GM18507 (cell line): ENCODE results near the gene EFHC1.

Source experiments
- DNase-seq: peaks from one replicate; pipeline ENCODE4 v3.0.0; 2011; ENCODE audit warnings: low read depth; ENCODE audit not compliant: insufficient read length; ENCODE audit errors: extremely low spot score
- FAIRE-seq: peaks from 2 replicates; lab custom pipeline; 2011; peaks lifted over from hg19 to GRCh38; lab: Jason Lieb, UNC

Gene EFHC1

DNA sequence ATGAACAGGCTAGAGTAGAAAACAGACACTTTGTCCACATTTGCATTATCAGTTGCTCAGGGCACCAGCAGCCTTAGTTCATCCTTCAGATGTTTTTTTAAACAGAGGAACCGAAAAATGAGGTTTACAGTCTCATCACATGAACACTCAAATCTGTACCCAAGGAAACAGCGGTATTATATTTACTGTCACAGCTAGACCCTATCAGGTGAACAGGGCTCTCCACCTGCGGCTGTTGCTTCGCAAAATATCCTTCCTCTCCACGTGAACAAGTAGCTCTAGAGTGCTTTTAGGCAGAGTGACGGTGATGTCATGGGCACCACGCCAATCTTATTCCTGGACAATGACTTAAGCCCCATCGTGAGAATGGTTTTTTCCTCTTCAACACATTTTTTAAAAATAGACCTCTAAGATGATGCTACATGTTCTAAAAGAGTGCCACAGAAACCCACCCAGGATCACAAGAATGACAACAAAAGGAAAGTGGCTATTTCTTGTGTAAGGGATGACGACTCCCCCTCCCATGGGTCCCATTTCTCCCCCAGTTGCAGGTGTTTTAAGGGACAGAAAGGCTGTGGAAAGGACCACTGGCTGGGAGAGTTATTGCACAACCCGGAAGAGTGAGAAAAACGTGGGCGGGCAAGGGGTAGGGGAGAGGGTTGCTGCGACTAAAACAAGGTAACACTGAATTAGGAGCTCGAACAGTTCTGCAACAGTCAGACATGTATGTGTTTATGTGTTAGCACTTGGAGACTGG lies 77.7 kb downstream of the EFHC1 start:
- FAIRE-seq (peak; percentile 94), DNase-seq (peak; percentile 60)

DNA sequence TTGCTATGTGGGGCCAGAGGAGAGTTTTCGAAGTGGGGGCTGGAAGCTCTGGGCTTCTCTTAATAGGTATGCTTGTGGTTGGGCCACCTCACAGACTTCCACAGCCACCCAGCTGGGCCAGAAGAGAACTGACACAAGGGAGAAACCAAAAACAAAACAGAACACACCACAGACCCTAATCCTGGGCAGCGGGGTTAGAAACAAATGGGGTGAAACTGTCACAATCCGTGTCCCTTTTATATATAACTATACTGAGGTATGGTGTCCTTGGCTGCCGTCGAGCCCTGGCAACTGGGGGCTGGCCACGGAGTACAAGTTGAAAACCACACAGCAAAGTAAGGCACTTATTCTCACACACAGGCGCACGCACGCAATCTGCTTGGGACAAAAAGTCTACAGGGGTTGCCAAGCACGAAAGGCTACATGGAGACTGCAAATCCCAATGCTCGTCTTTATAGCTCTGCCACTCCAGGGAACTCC lies 78.4 kb downstream of the EFHC1 start:
- no peak for DNase-seq

DNA sequence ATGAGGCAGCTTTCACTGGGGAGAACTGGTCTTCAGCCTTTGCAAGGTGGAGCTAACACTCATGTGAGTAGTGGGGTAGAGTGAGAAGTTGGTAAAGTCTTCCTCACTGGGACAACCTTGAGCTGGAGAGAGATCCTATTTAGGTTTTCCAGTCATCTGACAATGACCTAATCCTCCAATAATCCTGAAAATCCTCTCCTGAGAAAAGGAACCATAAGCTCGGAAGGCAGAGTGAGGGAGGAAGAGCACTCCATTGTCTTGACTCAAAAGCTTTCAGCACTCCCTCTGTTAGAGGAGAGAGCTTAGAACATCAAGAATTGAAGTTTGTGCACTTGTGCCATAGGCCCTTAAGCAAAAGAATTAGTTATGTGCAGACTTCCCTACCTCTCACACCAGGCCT lies 78.9 kb downstream of the EFHC1 start:
- no peak for DNase-seq
- no peak for FAIRE-seq

More for the DNA sequence above, 78.4 kb downstream of the EFHC1 start:
- peak; percentile 78 for FAIRE-seq

DNA sequence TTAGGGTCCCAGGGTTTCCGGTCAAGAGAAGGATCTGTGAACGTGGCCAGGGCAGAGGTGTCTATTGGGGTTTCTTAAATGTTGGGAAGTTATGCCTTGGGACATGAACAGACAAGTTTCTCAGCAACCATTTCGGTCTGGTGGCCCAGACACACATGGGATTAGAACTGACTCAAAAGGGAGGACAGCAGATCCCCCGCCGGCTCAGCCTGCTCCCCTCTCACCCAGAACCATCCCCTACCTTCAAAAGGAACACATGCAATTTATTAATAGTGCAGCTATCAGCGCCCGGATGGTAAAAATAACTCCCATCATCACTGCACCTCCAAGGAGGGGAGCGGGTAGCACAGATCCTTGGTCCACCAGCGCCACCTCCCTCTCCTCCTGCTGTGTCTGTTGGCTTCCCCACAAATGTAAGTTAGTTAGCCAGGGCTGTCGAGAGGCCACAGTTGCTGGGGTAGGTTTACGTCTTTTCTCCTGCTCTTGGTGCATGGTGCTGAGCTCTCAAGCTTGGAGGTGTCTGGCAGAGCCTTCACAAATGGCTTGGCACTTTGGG lies 79.6 kb downstream of the EFHC1 start:
- DNase-seq (no peak), FAIRE-seq (no peak)

DNA sequence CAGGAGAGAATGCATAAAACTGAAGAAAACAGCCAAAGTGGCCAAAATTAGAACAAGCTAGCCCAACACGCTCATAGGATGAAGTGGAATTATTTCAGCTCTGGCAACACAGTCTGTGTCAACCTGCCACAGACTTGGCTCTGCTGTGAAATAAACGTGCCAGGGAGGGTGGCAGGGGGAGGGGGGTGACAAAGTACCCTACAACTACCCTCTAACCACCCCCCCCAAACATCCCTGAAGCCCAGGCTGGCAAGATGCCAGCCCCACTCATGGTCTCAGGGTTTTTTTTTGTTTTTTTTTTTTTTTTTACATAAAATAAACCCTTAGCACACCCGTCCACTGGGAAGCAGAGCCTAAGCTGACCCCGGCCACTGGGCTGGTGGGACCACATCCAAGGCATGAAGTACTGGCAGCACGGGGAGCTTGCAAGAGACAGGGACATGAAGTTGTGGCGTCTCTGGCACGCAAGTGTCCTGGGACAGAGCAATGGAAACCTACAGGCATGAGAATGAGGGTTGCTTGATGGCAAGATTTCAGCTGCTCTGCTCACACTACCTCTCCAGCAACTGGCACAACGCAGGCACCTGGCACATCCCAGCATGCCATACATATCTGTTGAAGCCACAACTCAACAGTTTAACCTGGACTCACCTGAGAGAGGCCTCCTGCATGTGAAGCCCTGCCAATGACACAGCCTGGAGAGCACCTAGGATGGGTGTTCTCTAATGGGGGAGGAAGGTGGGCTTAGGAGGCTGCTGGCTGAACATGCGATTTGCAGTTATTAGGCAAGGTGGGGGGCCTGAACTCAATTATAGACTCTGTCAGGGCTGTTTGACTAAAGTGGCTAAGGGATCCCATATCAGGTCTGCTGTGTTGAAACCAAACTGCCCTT lies 80.3 kb downstream of the EFHC1 start:
- FAIRE-seq (no peak), DNase-seq (no peak)

DNA sequence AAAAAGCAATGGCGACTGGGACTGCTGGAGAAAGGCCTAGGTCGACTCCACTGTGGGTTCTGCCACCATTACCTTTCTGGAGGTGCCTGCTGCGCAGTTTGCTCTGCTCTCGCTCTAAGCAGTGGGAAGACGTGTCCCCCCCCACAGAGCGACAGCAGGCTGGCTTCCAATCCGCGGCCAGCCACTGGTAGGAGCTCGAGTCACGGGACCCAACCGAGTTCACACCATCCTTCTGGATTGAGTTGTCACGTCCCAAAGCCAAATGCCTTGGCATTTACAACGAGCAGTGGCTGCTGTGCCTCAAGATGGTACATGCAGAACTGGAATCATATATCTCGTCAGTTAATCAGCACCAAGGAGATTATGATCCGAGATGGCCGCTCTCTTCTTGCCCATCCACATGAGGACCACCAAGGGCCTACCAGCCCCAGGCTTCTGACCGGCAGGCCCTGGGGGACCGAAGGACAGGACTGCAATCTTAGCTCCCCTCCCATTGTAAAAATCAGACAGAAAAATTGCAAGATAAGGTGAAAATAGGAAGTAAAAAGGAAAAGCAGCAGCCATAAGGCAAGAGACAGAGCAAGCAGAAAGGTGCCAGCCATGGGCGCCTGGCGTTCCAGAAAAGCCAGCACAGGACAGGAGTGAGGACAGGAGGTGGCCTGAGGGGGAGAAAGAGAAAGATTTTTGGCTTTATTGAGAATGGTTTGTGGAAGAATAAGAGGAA lies 82.3 kb downstream of the EFHC1 start:
- DNase-seq (no peak), FAIRE-seq (no peak)

DNA sequence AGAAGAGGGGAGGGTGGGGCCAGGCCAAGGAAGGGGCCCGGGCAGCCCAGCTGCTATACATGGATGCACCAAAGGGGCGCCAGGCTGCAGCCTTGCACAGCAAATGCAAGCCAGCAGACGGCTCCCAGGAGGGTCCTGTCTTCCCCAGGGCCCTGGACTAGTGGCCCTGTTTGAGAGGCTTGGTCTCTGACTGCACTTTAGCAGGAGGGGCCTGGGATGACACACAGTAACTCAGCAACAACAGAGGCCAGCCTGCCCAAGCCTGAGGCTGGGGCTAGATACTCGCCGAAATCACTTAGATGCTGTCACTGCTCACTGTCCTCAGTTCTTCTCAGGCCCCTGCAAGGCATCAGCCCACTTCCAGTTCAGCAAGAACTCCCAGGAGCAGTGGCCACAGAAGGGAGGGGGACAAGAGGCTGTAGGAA lies 83.2 kb downstream of the EFHC1 start:
- FAIRE-seq: no peak

DNA sequence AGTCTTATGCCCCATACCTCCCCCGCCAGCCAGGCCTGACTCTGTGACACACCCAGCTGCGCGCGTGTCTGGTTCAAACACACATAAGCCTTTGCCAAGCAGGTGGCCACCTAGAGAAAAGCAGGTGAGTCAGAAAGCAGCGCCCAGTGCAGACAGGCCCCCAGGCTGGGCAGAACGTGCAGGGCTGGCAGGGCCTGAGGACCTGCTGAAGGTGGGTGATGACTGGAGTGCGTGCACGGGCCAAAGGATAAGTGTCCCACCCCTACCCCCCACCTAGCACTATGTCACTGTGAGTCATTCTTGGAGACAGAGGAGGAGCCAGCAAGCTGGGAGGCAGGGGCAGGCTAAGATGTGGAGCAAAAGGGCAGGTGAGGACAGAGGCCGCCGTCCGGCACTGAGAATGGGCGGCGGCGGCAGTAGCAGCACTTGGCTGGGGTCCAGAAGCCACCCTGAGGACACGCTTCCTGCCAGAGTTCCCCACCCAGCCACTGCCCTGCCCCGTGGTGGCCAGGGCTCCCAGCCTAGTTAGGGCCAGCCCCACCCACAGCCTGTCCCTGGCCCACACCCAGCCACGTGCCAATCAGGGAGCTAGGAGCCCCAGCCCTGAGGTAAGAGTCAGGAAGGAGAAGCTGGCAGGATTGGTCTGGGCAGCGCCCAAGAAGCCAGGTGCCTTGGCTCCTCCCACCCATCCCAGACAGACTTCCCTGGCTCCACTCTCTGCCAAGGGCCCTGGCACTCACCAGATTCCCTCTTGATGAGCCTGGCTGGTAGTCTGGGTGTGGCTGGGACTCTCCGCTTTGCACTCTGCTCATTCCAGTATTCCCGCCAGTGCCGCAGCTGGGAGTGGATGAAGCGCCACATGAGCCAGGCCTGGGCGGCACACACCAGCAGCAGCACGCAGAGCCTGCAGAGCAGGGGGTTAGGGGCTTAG lies 84.0 kb downstream of the EFHC1 start:
- no peak for FAIRE-seq
- no peak for DNase-seq

More for the DNA sequence above, 83.2 kb downstream of the EFHC1 start:
- no peak for DNase-seq

DNA sequence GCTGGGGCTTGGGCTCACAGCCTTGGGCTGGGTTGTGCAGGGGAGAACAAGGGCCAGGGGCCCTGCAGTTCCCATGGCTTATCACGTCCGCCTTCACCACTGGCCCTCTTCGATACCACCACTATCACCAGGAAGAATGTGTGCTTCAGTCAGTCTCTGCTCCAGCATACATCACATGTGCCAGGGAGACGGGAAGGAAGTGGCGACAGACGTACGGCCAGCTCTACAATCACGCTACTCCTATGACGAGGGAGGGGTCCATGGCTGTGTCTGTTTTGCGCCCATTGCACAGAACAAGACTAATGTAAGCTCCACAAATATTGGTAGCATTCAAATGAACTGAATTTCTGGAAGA lies 84.6 kb downstream of the EFHC1 start:
- FAIRE-seq (no peak), DNase-seq (no peak)

DNA sequence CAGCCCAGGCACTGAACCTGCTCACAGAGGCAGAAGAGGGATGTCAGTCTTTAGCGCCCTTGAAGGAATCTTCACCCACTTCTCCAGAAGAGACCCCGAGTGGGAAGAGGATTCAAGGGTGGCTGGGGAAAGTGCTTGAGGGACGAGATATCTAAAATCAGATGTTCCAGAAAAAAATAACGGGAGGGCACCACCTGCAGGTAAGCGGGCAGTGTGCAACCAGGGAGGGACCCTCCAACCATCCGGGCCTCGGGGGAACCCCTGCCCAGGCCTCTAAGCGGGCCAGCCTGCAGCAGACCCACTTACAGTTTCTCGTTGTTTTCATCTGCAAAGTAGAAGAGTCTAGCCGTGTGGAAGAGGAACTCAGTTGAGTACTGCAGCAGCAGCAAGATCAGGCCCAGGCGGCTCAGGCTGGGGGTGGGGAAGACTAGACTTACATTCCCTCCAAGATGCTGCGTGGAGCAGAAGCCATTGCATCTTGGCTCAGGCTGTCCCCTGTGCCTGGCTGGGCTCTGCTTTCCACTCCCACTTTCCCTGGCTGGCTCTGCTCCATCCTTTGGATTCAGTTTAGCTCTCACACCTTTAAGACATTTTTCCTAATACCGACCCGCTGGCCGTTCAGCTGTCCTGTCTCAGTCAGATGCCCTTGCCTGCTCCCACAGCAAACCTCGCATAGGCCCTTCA lies 85.7 kb downstream of the EFHC1 start:
- no peak for FAIRE-seq

DNA sequence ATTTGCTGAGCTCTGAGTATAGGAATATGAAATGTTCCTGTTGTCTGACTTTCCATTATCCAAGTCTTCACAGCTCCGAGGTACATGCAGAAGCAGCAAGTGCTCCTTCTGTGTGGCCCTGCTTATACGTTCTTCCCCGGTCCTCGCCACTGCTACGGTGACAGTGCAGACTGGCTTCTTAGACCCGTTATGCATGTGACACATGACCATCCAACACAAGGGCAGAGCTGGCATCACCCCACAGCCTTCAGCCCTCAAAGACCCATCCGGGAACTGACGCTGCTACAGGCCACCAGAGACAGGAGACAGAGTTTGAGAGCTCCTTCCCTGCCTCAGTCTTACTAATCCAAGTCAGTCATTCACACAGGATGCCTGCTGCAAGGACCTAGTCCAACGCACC lies 86.3 kb downstream of the EFHC1 start:
- no peak for FAIRE-seq
- DNase-seq: no peak

More for the DNA sequence above, 85.7 kb downstream of the EFHC1 start:
- no peak for DNase-seq

DNA sequence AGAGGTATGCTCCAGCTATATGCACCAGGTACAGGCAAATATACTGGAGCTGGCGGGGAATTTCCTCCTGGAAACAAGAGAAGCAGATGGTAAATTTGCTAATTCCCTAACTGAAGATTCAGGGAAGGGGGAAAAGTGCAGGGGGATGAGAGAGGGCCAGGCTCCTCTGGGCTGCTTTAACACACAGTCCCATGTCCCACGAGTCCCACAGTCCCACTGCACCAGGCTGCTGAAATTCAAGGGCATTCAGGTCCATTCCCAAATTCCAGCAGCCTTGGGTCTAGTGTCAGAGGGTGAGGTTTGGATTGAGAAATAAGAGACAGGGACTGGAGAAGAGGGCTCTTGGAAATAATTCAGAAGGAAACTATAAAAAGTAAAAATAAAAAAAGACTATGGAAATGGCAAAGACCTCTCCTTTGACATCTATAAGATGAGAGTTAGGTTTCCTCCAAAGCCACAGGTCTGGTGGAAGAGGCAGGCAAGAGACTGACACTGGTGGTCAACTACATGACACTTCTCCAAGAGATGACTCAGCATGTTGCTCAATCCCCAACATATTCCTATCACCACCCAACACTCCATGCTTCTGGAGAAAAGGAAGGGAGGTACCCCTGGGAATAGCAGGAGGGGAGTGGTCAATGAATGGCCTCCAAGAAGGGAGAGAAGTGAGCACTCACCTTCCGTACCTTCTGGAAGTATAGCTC lies 87.6 kb downstream of the EFHC1 start:
- no peak for DNase-seq
- no peak for FAIRE-seq

DNA sequence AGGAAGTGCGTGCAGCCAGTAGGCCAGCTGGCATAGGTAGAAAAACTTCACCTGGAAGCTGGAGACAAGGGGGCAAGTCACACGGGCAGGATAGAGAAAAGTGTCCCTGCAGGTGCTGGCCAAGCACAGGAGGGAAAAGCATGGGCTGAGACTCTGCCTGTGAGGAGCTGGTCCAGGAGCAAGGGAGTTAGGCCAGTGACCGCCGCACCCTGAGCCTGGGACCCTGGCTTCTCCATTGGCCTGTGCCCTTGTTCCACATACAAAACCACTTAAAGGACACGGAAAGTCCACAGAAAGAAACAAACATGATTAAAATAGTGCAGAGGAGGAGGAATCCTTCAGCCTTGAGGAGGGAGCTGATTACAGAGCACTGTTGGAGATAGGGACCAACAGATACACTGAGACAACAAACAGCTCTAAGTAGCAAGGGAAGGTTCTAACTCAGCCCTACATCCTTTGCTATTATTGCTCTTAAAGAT lies 88.2 kb downstream of the EFHC1 start:
- FAIRE-seq: no peak
- no peak for DNase-seq

DNA sequence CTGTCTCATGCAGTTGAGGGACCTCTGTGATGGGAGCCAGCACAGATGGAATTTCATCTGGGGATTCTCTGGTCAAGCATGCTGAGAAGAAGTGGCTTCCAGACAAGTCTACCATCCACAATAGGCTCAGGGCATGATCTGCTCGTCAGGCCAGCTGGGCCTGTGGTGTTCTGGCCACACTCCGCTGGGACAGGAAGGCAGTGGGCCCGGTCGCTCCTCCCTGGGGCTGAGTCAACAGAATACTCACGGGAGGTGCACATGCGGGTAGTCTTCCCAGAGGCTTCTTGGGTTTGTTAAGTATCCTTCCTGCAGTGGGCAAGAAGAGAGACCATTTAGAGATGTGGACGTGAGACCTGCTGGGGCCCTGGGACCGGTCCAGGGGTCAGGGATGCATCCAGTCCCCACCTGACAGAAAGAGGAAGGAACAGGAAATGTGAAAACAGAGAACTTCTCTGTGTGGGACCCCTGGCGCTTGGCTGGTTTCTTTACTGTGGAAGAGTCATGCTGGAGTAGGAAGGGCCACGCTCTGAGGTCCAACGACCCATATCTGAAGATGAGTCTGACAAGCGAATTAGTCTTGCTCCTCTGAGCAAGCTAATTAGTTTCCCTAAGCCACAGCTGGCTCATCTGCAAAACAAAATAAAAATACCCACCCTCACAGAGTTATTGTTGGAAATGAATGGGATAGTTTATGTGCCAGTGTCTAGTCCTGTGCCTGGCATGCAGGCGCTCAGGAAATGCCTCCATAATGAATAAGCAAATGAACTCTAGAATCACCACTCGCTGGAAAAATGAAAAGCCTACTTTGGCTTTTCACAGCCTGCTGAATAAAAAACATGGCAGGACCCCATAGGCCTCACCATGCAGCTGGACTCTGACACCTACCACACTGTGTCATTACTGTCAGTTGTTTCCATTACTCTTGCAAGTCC lies 89.4 kb downstream of the EFHC1 start:
- DNase-seq (no peak), FAIRE-seq (no peak)

DNA sequence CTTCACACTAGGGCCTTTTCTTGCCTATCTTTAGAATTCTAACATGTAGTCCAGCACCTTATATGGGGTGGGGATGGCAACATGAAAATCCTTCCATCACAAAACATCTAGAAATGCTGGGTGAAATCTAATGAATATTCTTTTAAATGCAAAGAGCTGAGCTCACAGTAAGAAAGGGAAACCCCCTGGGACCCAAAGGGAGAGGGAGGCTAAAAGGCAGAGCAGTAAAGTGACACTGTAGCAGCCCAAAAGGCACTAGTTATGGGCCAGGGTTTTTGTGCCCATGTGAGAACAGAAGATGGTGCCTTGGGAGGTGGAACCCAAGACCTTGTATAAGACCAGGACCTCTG lies 90.0 kb downstream of the EFHC1 start:
- no peak for FAIRE-seq
- no peak for DNase-seq

DNA sequence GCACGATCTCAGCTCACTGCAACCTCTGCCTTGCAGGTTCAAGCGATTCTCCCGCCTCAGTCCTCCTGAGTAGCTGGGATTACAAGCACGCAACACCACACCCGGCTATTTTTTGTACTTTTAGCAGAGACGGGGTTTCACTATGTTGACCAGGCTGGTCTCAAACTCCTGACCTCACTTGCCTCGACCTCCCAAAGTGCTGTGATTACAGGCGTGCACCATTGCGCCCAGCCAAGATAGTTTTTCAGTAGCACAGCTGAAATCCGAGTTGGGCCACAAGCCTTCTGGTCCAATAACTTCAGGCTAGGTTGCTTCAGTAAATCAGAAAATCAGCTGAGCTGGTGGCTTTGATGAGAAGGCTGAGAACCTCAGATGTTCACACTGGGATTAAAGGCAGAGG lies 91.0 kb downstream of the EFHC1 start:
- FAIRE-seq: no peak
- no peak for DNase-seq
